Colonic mucosa (tissue), 4 donors: ENCODE measurements around the gene USH2A. TPM values are rescaled to one million over a fixed set of nuclear protein-coding genes. Genes with fewer than 3 reads are reported as not detected.

Experiments used
- DNase-seq: peaks from one replicate; pipeline ENCODE4 v3.0.0-alpha.2; 2020
- H3K27ac ChIP-seq: fragments of 200-600 bp; one replicate; pipeline ENCODE4 v1.8.0; 2021
- H3K27me3 ChIP-seq: fragments of 200-600 bp; one replicate; pipeline ENCODE4 v1.8.0; 2021
- H3K36me3 ChIP-seq: fragments of 200-600 bp; one replicate; pipeline ENCODE4 v1.8.0; 2021
- H3K4me1 ChIP-seq: fragments of 200-600 bp; one replicate; pipeline ENCODE4 v1.8.0; 2021; ENCODE audit warnings: mild to moderate bottlenecking
- H3K4me3 ChIP-seq: fragments of 200-600 bp; one replicate; pipeline ENCODE4 v1.8.0; 2021
- H3K9ac ChIP-seq, 2 donors: one replicate each; pipeline ENCODE4 v1.7.0; 2013; ENCODE audit warnings: control low read depth in 2 of 2, low read depth in 2 of 2, low read length in 2 of 2
- H3K9me3 ChIP-seq: fragments of 200-600 bp; one replicate; pipeline ENCODE4 v1.8.0; 2021
- intact Hi-C: fragments of 100-400 bp; cut with DNase I; formaldehyde crosslinking; loops from one replicate; pipeline ENCODE4 v1.14.1; 2022
- total RNA-seq, 2 donors: library from RNA; stranded (reverse); fragmentation: NEBNext Ultra II Directional in 1 of 2; extraction: Animal tissue kit (Norgen Biotek cat#: 25700) in 1 of 2; gene quantifications; one replicate each; pipeline ENCODE4 v1.2.1, GENCODE V29; 2021
- TF ChIP-seq, protein P1 (sequence below): fragments of 200-600 bp; IDR thresholded peaks from one replicate; pipeline ENCODE4 v1.8.0; 2022; ENCODE audit warnings: antibody characterized with exemption, mild to moderate bottlenecking
- donor health status: healthy.
- donor health status: DM: no; HTN: no; CAD: no.
- donor health status: DM: no; HTN: no; CAD: no.

USH2A gene
- total RNA-seq, 2 donors from 2014 or later: 0.02 TPM; not detected in 1

DNA sequence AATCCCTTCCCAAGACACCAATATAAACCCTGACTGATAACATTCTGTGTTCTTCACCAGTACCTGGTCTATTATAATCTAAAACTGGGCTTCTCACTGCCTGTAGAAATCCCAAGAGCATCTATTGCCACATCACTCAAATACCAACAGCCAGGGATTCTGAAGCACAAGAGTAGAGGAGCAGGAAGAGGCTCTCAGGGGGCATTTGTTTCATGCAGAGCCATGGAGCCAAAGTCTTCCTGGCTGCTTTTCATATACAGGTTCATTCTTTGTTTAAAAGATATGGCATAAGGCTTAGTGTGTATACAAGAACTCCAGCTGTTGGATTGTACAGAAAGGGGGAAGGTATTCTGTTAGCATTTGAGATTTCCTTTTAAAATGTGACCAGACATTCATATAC is 38.2 kb upstream of the USH2A start:
- H3K27ac ChIP-seq: no peak overlapping the region
- H3K4me3 ChIP-seq: no peak overlapping the region
- H3K27me3 ChIP-seq: no peaks in the 10 kb centered on the region
- H3K4me1 ChIP-seq: no peaks in the 10 kb centered on the region
- no peaks in the 10 kb centered on the region for H3K36me3 ChIP-seq
- H3K9me3 ChIP-seq: no peaks in the 10 kb centered on the region
- intact Hi-C loops: no loop called here
- H3K9ac ChIP-seq: no peak overlapping the region
- DNase-seq: no peak
- TF ChIP-seq, protein P1, sequence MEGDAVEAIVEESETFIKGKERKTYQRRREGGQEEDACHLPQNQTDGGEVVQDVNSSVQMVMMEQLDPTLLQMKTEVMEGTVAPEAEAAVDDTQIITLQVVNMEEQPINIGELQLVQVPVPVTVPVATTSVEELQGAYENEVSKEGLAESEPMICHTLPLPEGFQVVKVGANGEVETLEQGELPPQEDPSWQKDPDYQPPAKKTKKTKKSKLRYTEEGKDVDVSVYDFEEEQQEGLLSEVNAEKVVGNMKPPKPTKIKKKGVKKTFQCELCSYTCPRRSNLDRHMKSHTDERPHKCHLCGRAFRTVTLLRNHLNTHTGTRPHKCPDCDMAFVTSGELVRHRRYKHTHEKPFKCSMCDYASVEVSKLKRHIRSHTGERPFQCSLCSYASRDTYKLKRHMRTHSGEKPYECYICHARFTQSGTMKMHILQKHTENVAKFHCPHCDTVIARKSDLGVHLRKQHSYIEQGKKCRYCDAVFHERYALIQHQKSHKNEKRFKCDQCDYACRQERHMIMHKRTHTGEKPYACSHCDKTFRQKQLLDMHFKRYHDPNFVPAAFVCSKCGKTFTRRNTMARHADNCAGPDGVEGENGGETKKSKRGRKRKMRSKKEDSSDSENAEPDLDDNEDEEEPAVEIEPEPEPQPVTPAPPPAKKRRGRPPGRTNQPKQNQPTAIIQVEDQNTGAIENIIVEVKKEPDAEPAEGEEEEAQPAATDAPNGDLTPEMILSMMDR: no peak

DNA sequence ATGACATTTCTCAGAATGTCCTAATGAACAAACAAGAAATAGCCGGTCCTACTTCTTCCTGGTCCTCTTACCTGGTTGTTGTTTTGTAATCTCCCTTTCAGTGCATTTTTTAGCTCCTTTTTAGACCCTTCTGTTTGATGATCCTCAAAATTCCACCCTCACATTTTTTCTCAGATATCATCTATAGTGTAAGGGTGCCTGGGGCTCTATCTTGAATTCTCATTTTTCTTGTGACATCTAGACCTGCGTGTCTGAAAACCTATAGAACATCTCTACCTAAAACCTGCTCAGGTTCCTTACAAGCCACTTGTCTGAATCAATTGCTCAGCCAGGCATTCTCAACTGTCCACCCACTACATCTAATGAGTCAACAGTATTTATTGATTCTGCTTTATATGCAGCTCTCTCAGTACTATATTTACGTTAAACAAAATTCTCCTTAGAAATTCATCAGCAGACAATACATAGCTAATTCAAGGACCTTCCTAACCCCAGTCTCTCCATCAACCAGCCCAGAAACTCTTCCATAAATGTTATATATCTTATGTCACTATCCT is 36.5 kb upstream of the USH2A start:
- H3K27me3 ChIP-seq: no peaks in the 10 kb centered on the region
- H3K9me3 ChIP-seq: no peaks in the 10 kb centered on the region
- H3K4me1 ChIP-seq: no peaks in the 10 kb centered on the region
- no peak overlapping the region for H3K4me3 ChIP-seq
- TF ChIP-seq, protein P1: no peak
- no peak overlapping the region for H3K27ac ChIP-seq
- no peak for DNase-seq
- H3K9ac ChIP-seq: no peak overlapping the region
- no peaks in the 10 kb centered on the region for H3K36me3 ChIP-seq
- intact Hi-C loops: no loop called here

DNA sequence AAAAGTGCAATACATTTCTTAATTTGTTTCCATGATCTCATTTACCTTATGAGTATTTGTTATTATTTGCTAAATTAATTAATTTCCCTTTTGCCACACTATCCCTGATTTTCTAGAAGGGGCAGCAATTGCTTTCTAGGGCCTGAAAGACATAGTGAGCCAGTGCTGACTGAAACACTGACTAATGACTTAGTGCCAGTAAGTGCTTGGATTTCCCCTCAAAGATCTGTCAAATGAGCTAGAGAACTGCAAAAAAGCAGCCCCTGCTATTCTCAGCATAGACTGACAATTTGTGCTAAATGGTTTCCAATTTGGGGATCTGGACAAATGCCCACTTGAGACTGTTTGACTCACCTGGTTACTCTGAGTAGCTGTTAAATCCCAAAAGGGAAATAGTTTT is 35.6 kb upstream of the USH2A start:
- H3K9ac ChIP-seq: no peak overlapping the region
- no peaks in the 10 kb centered on the region for H3K9me3 ChIP-seq
- no peak overlapping the region for H3K4me3 ChIP-seq
- H3K4me1 ChIP-seq: no peaks in the 10 kb centered on the region
- no peak overlapping the region for H3K27ac ChIP-seq
- no peaks in the 10 kb centered on the region for H3K27me3 ChIP-seq
- intact Hi-C loops: no loop called here
- H3K36me3 ChIP-seq: no peaks in the 10 kb centered on the region
- no peak for DNase-seq
- TF ChIP-seq, protein P1: no peak

DNA sequence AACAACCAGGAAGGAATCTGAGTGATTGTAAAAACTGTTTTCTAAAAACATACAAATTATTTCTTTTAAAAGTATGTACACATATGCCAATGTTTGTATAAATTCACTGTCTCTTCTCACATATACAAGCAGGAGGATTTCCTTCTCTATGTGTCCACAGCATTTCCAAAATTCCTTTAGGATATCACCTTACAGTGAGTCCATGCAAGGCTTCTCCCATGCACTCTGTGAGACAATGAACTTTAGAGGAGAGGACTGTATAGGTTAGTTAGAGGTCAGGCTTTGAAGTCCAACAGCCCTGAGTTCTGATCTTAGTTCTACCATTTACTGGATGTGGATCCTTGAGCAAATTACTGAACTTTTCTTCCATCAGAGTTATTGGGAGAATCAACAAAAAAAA is 34.1 kb upstream of the USH2A start:
- no peak overlapping the region for H3K4me3 ChIP-seq
- H3K4me1 ChIP-seq: no peaks in the 10 kb centered on the region
- DNase-seq: no peak
- intact Hi-C loops: no loop called here
- H3K36me3 ChIP-seq: no peaks in the 10 kb centered on the region
- H3K27ac ChIP-seq: no peak overlapping the region
- TF ChIP-seq, protein P1: no peak
- no peaks in the 10 kb centered on the region for H3K9me3 ChIP-seq
- H3K9ac ChIP-seq: no peak overlapping the region
- no peaks in the 10 kb centered on the region for H3K27me3 ChIP-seq

DNA sequence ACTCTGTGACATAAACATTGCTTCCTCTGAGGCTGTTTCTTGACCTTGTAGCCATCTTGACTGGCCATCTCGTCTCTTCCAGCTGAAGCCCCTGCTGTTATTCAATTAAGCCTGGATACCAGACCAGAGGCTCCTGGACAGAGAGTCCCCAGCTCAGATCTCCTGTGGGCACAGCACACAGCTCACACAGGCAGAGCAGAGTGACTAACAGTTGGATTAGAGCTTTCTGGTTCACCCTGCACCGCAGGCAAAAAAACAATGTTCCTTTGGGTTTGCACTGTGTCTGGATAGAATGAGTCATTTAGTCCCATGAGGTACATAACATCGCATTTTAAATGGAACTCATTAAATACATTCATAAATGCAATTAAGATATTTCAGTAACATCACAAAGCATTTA is 33.4 kb upstream of the USH2A start:
- Histone ChIP-seq H3K9ac (no peak overlapping the region), H3K27me3 (no peaks in the 10 kb centered on the region), H3K36me3 (no peaks in the 10 kb centered on the region), H3K4me3 (no peak overlapping the region), H3K9me3 (no peaks in the 10 kb centered on the region), H3K27ac (no peak overlapping the region), H3K4me1 (no peaks in the 10 kb centered on the region)
- TF ChIP-seq, protein P1: no peak
- DNase-seq: no peak
- intact Hi-C loops: no loop called here

DNA sequence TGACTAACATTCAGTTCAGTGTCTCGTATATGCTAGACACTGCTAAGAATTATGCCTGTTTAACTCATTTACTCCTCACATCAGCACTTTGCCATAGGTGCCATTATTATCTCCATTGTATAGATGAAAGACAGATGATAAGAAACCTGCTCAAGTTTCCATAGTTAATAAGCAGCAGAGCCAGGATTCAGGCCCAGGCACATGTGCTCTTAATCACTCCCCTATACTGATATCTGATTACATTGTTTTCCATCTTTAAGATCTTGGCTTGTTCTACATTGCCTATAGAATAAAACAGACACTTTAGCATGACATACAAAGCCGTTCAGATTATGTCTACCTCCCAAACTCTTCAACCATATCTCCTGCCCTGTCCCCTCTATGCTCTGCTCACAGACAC is 30.5 kb upstream of the USH2A start:
- Histone ChIP-seq H3K4me1 (no peaks in the 10 kb centered on the region), H3K27ac (no peak overlapping the region), H3K36me3 (no peaks in the 10 kb centered on the region), H3K4me3 (no peak overlapping the region), H3K27me3 (no peaks in the 10 kb centered on the region), H3K9ac (no peak overlapping the region), H3K9me3 (no peaks in the 10 kb centered on the region)
- intact Hi-C loops: no loop called here
- TF ChIP-seq, protein P1: no peak
- DNase-seq: no peak
